ENCODE measurements around the gene HK3.

HK3 gene

DNA sequence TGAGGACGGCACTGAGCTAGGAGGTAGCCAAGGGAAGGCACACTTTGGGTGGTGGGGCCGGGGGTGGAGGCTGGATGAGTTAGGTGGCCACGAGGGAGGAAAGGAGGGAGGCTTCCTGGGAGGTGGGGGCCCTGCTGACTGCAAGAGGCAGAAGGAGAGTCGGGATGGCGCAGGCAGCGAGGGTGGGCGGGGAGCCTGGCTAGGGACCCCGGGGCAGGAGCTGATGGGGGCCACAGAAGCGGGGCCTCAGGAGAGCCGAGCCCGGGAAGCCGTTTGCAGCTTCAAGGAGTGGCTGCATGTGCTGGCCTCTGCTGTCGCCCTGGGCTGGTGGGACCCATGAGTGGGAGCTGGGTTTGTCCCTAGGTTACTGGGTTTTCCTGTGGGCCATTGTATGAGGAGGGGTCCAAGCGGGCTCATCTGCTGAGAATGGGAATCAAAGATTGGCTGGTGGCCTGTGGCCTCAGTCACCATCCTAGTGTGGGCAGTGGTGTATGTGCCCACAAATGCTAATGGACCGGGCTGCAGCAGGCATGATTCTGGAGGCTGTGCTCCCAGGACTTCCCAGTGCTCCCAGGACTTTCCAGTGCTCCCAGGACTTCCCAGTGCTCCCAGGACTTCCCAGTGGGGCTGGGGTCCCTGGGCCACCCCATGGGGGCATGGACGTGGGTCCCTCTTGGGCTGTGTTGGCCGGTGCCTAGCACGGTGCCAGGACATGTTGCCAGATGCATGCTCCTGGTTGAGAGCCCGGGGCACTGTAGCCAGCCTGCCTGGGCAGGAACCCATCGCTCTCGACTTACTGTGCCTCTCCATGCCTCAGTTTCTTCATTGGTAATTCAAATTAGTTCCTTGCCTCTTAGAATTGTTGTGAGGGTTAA is 48.5 kb downstream of the HK3 start:
- no peak for DNase-seq (ENCODE audit: low spot score)

DNA sequence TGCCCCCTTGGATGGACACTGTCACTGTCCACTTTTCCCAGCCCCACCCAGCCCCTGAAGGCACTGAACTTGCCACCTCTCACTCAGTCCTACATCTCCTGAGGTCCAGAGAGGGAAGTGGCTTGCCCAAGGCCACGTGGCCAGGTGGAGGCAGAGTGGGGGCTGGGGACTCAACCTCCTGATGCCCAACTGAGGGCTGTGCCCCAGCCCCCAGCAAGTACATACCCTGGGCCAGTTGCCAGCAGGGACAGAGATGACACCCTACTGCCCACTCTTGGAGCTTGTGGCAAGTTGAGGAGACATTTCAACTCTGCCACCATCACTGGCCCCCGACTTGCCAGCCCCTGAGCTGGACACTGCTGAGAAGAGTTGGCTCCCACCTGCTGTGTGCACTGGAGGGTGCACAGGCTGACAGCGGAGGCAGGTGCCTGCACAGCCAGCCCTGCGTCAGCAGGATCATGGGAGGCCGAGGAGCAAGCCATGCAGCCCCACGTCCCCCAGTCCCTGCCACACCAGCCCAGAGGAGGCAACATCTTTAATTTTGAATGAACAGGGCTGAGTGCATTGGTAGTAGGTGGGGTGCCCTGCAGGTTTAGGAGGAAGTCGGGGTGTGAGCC is 49.4 kb downstream of the HK3 start:
- DNase-seq (ENCODE audit: low spot score) = no peak

DNA sequence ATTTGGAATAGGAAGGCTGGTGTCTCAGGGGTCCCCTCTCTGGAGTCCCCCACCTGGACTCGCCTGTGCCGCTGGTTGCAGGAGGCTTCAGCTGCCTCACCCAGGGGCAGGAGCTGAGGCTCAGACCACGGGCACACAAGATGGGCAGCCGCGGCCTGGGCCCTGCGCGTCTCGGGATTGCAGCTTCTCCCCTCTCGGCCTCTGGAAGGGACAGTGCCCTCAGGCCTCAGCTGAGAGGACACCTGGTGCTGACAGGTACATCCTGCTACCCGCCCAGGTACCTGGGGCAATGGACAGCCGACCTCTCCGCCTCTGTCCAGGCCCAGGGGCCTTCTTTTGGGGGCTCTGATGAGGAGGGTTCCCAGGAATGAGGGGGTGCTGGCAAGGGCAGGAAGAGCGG is 50.5 kb downstream of the HK3 start:
- no peak for DNase-seq (ENCODE audit: low spot score)

DNA sequence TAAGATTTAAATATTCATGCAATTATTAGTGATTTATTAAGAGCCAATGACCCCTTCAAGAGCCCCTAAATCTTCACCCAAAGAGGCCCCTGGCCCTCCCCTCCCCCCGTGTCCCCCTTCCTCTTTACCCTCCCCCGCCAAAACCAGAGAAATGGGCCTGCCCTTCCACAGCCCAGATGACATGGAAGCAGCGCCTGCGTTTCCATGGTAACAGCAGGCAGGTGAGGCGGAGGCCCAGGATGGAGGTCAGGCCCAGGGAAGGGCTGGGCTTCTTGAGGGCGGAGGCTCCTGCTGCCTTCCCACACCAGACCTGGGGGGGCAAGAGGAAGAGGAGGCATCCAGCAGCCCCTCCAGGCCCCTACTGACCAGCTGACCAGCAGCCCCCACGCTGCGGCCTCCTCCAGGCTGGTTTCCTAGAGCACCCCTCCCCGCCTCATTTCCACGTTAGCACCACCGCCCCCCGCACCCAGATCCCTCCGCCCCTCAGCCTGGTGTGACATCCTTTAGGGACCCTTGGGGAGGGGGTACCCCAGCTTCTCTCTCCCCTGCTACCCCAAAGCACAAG is 51.3 kb downstream of the HK3 start:
- DNase-seq (ENCODE audit: low spot score) = no peak

DNA sequence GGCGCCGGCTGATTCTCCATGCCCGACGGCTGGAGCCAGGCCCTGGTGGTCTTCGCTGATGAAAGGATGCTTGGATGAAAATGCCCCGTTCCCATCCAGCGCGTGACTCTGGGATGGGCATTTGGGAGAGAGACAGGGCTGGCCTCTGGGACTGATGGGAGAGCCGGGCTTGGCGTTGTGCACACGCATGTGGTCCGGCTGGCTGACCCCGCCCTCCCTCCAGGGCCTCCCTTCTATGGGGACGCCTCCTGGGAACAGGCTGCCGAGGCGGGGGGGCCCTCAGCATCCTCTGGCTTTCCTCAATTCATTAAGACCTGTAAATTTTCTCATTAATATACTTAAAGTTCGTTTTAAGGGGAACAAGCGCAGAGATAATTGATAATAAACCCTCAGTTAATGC is 52.0 kb downstream of the HK3 start:
- no peak for DNase-seq (ENCODE audit: low spot score)

DNA sequence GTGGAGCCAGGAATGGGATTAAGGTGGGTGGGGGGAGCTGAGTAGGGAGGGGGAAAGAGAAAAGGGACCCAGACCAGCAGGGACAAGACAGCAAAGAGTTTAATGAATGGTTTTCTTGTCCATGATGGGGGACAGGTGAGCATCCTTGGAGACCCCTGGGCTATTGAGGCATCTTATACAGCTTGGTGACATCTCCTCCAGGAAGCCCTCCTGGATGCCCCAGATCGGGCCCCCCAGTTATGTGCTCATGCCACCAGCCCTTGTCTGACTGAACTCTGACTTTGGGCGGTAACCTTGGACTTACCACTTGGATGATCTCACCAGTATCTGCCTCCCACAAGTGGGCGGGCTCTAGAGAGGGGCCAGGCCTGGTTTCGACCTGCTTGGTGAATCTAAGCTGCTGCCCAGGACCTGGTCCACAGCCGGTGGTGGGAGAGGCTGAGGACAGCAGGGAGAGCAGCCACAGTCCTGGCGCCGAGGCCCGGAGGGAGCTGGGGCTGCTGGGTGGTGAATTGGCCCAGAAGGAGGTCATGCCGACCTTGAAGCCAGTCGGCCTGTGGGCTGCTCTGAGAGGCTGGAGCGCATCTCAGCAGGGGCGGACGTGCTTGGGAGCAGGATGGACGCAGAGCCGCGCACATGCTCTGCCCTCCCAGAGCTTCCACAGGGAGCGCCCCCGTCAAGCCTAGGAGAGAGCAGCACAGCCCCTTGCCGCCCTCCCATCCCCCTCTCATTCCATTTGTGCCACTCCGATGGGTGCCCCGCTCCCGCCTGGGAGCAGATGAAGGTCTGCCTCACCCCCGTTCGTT is 52.6 kb downstream of the HK3 start:
- DNase-seq (ENCODE audit: low spot score) = peak; percentile 47

DNA sequence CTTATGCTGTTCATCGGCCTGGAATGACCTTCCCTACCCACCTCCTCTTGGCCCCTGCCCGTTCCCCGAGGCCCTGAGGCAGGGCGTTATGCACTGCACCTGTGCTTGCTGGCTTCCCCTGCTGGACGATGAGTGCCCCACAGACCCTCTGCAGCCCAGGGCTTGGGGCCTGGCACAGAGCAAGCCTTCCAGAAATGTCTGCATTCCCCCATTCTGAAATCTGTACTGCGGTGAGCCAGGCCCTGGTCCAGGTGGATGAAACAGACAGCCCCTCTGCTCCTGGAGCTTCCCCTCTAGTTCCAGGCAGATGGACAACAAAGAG is 53.8 kb downstream of the HK3 start:
- DNase-seq (ENCODE audit: low spot score) = no peak

DNA sequence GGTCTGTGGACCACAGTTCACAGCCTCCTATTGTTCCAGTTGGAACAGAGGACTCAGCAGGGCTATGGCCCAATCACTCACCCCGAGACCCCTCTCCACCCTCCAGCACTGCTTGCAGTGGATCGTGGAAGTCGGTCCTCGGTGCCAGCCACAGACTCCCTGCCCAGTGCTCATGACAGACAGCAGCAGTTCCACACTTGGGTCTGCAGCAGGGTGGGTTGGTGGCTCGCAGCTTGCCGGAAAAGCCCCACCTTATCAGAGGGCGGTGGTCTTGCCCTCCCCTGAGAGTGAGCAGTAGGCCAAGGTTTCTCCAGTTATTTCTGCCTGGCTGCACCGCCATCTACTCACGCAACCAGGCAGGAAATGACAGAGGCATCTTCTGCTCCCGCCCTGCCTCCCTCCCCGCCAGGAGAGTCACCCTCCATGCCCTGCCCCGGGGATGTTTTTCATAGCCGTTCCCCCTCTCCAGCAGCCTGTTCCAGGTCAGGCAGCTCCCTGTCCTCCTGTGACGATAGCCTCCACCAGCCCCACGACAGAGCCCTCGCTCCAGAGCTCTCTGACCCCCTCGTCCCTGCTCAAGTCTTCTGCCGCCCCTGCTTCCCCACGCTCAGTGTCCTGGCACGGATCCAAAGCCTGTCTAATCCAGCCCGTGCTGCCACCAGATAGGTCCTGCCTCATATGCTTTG is 54.3 kb downstream of the HK3 start:
- DNase-seq (ENCODE audit: low spot score) = peak; percentile 28

DNA sequence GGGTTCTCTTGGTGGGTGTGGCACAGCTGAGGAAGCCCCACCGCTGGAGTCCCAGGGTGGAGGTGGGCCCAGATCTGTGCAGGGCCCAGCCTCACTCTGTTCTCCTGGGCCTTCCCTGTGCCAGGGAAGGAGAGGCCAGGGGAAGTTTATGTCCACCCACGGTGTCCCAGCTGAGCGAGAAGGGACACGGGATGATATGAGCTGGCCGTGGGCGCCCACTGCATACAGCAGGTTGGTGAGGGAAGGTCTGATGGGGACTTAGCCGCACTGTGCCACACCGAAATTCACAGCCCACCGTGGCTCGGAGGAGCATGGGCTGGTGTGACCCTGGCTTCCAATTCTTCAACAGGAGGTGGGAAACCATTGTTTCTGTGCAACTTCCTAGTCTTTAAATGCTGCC is 54.9 kb downstream of the HK3 start:
- DNase-seq (ENCODE audit: low spot score) = no peak

DNA sequence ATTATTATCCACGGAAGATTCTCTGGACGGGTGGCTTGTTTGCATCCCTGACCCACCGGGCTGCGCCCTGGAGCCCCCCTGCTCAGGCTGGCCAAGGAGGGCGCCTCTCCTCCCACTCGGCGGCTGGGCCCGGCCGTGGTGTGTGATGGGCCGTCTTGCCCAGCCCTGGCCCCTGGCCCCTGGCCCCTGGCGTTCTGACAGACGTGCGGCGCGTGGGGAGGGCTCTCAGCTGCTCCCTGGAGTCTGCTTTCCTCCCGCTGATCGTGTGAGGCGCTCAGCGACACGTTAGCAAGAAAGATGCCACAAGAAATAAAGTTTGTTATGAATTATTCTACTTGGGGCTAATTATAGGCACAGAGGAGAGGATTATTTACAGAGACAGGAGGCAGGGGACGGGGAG is 55.5 kb downstream of the HK3 start:
- DNase-seq (ENCODE audit: low spot score) = no peak

DNA sequence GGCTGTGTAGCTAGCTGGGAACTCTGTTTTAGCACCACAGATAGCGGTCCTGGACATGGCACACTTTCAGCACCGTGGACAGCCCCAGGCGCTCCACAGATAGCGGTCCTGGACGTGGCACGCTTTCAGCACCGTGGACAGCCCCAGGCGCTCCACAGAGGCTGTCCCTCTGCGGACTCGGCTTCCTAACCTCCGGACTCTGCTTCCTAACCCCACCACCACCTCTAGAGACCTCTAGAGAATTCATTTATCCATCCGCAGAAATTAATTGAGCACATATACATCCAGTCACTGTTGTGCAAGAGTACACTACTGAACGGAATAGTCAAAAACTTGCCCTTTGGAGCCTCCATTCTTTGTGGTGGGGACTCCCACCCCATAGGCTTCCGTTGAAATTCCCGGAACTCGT is 61.4 kb downstream of the HK3 start:
- peak; percentile 89 for DNase-seq (ENCODE audit: low spot score)

DNA sequence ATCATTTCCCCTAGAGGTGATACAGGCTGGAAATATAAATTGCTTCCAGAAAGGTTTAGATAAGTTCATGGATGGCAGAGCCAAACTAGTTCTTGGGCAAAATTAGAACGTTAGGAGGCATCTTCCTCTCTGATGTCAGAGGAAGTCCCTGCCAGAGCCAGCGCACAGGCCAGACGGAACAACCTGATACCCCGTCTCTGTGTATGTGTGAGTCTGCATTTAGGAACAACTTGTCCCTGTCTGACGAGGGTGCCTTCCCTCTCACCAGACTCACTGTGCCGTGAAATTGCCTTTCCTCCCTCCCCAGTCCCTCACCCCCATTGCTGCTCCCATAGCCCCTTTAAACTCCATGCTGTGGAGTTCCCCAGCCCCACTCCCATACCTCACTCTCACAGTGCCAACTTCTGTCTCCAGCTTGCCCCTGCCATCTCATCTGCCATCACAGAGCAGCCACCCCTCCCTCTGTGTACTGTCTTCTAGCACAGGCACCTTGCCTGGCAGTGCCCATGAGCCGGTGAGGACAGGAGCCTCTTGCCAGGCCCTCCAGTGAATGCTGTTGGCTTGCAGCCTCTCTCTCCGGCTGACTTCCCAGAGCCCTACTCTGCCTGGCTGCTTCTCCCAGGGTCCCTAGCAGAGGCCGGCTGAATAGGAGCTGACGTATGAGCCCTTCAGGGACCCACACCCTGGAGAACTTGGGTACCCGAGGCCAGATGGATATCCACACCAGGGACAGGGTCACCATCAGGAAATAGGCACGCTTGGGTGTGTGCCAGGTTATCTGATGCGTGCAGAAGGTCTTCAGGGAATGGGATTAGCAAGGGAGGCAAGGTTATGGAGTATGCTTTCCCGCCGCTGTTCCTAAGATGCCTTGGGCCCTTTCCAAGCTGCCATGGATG is 62.1 kb downstream of the HK3 start:
- no peak for DNase-seq (ENCODE audit: low spot score)

DNA sequence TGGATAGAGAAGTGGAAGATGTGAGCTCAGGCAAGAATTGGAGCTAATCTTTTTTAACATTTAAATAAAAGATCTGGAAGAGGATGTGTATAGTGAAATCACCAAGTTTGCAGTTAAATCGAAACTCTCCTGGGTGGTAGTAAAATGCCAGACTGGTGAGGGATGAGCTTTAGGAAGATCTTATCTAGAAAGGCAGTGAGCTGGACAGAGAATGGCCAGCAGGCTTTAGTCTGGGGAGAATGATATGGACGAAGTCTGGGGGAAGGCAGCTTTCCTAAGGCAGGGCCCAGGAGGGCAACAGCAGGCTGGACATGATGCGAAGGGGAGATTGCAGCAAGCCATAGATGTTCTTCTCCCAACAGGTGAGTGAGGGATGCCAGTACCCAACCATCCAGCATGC is 63.2 kb downstream of the HK3 start:
- DNase-seq (ENCODE audit: low spot score) = no peak

DNA sequence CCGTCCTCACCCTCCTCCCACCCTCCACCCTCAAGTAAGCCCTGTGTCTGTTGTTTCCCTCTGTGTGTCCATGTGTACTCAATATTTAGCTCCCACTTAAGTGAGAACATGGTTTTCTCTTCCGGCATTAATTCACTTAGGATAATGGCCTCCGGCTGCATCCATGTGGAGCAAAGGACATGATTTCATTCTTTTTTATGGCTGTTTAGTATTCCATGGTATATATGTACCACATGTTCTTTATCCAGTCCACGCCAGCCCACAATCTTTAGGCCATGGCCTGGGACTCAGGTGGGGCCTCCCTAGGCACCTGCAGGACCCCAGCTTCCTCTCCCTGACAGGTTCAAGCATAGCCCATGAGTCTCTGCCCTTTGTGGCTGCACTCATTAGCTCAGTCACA is 65.9 kb downstream of the HK3 start:
- DNase-seq (ENCODE audit: low spot score) = no peak

DNA sequence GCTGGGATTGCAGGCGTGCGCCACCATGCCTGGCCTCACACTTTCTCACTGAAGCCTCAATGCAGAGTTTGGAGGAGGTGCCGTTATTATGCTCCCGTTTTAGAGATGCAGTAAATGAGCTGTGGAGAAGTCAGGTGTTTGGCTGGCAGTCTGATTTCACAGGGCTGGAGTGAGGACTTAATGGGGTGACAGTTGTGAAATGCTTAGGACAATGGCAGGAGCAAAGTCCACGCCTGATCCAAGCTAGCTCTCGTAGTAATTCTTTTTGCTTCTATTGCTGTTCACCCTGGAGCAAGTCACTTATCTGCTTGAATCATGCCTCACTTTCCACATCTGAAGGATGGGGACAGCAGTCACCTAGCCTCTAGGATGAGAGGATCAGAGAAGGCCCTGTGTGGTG is 67.0 kb downstream of the HK3 start:
- DNase-seq (ENCODE audit: low spot score) = no peak

DNA sequence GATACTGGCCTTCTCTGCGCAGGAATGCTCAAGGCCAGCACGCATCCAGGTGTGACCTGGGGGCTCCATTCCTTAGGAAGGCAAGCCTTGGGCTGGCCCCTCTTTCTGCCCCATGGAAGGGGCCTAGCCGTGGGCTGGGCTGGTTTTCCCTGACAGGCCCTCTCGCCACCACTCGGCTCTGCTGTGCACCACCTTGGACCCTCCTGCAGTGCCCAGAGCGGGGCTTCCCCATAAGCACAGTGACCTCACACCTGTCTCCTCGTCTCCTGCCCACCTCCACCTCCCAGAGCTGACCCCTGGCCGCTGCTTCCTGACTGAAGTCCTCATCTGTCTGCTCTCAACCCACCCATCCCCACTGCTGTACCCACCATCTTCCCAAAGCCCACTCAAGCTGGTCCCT is 67.7 kb downstream of the HK3 start:
- no peak for DNase-seq (ENCODE audit: low spot score)

DNA sequence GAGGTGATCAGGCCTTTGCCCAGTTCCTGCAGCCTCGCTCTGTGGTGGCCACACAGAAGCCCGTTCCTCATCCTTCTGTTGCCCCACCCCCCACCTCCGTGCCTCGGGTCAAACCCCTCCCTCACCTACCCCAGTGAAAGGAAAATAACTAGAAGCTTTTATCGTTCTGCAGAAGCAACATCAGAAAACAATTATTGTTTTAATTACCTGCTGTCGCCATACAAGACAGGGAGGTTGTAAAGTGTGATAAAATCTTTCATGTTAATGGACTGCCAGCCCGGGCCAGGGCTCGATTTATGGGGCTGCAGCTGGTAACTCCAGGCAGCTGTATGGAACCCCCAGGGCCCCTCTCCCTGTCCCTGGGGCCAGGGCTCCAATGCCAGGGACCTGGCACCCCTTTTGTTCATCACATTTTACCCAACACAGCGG is 68.1 kb downstream of the HK3 start:
- no peak for DNase-seq (ENCODE audit: low spot score)
